Neural cell (in vitro differentiated cells): ENCODE data around the gene PTPRD.

Experiments used
- MXI1 ChIP-seq: fragments of 450-650 bp; conservative IDR thresholded peaks from 2 replicates; pipeline ENCODE4 v1.6.1; 2014; ENCODE audit warnings: antibody characterized with exemption, mild to moderate bottlenecking; ENCODE audit not compliant: poor library complexity, severe bottlenecking
- POLR2AphosphoS5 ChIP-seq: IDR thresholded peaks from 2 replicates; pipeline ENCODE4 v1.6.1; 2012
- TF ChIP-seq, protein P1 (sequence below): fragments of 450-650 bp; IDR thresholded peaks from 2 replicates; pipeline ENCODE4 v1.5.1; 2014; ENCODE audit warnings: antibody characterized with exemption, mild to moderate bottlenecking, moderate library complexity; ENCODE audit not compliant: poor library complexity, severe bottlenecking

DNA sequence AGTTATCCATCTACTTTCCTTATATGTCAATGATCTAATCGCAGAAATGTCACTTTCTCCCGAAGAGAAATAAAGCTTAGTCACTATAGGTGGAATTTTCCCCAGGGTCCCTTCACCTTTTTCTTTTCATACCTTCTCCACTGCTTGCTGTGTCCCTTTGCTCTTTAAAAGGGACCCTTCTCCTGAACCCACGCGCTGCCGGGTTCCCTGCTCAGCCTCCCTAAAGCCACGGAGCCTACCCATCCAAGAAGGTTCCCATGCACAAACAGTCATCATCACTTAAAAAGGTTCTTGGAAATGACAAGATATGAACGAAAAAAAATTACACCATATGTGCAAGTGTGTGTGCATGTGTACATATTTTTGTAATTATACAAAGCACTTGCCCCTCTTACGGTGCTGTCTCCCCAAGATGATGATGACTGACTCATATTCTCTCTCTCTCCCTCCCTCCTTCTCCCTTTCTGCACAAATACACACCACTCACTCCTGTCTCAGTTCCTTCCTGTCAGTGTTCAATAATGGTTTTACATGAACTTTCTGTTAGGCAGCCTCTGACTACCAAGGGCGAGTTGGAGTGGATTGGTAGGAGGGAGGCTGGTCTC, 1.5 kb upstream of the PTPRD start:
- TF ChIP-seq, protein P1, sequence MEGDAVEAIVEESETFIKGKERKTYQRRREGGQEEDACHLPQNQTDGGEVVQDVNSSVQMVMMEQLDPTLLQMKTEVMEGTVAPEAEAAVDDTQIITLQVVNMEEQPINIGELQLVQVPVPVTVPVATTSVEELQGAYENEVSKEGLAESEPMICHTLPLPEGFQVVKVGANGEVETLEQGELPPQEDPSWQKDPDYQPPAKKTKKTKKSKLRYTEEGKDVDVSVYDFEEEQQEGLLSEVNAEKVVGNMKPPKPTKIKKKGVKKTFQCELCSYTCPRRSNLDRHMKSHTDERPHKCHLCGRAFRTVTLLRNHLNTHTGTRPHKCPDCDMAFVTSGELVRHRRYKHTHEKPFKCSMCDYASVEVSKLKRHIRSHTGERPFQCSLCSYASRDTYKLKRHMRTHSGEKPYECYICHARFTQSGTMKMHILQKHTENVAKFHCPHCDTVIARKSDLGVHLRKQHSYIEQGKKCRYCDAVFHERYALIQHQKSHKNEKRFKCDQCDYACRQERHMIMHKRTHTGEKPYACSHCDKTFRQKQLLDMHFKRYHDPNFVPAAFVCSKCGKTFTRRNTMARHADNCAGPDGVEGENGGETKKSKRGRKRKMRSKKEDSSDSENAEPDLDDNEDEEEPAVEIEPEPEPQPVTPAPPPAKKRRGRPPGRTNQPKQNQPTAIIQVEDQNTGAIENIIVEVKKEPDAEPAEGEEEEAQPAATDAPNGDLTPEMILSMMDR = no peak
- TF ChIP-seq MXI1 = no peak
- no peak for TF ChIP-seq POLR2AphosphoS5
